A204.1 (cell line): ENCODE measurements around the gene ARHGAP4.

Experiments
- FAIRE-seq: peaks from 2 replicates; lab custom pipeline; 2012; peaks lifted over from hg19 to GRCh38; lab: Jason Lieb, UNC

ARHGAP4 gene

DNA sequence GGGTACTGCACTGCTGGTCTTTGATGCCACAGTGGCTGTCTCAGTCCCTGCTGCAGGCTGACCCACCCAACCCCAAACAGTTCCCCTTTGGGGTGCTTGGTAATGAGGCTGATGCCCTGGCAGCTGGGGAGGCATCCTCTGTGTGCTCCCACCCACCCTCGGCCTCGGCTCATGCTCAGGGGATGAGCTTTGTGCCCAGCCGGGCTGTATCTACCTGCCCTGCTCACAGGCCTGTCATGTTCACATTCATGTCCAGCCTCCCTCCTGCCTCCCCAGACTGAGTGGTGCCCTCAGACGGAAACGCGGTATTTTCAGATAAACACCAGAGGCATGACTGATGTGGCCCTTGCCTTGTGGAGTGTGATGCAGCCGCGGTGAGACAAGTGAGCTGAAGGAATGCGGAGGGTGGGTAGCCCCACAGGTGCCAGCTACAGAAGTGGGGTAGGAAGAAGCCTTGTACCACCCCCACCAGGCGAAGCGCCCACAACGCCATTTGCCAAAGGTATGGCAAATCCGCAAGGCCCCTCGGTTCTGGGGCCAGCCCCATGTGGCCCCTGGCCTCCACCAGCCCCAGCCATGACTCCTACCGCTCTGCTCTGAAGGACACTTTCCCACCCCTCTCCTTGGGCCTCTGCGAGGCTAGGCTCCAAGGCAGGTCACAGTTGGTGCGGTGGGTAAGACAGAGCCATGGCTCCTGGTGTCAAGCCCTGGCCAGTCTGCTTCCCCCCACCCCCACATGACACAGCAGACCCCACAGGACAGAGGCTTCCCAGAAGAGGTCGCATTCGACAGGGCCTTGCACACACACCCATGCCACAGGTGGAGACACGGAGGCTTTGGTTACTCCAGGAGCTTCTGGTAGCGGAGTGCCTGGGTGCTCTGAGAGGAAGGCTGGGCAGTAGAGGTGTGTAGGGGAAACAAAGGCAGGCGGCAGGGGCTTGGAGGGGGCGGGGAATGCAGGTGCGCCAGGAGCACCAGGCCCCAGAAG lies 20.2 kb upstream of the ARHGAP4 start:
- FAIRE-seq: no peak

DNA sequence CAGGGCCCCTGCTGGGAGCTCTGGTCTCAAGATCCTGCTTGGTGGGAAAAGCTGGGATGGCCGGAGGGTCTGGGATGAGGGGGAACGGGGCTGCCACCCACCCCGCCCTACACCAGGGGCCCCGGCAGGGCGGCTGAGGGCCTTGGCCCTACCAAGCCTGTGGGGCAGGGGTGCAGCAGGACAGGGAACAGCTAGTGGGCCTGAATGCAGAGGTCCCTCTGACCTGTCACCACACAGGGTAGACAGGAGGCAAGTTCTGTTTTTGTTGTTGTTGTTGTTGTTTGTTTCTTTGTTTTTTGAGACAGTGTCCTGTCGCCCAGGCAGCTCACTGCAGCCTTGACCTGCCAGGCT lies 18.7 kb upstream of the ARHGAP4 start:
- no peak for FAIRE-seq

DNA sequence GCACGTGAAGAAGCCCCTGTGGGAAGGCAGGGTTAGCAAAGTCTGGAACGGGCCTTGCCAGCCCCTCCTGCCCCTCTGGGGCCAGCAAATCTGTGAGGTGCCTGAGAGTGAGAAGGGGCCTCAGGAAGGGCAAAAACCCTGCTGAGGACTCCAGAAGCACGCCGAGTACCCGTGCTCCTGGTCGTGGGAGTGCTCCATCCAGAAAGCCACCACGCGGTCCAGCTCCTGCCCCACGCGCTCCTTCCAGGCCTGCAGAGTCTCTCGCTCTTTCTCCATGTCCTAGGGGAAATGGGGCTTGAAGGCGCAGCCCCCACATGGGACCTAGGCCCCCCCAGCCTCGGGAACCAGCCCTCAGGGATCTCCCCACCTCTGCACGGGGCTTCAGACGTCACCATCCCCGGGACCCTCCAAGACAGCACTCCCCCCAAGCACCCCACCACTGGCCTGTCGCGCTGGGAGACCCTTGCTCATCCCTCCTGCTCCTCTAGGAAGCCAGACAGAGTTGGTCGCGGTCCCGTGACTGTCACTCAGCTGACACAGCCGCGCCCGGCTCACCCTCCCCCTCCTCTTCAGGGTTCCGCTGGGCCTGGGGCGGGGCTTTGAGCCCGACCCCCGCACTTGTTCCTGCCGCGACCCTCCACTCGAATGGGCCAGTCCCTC lies 18.2 kb upstream of the ARHGAP4 start, which contains the start of gene RENBP:
TSS of gene RENBP (minus strand) at position 504 of the 660 bp plus-strand sequence. CDS start at position 471, 33 bp downstream.
- no peak for FAIRE-seq

DNA sequence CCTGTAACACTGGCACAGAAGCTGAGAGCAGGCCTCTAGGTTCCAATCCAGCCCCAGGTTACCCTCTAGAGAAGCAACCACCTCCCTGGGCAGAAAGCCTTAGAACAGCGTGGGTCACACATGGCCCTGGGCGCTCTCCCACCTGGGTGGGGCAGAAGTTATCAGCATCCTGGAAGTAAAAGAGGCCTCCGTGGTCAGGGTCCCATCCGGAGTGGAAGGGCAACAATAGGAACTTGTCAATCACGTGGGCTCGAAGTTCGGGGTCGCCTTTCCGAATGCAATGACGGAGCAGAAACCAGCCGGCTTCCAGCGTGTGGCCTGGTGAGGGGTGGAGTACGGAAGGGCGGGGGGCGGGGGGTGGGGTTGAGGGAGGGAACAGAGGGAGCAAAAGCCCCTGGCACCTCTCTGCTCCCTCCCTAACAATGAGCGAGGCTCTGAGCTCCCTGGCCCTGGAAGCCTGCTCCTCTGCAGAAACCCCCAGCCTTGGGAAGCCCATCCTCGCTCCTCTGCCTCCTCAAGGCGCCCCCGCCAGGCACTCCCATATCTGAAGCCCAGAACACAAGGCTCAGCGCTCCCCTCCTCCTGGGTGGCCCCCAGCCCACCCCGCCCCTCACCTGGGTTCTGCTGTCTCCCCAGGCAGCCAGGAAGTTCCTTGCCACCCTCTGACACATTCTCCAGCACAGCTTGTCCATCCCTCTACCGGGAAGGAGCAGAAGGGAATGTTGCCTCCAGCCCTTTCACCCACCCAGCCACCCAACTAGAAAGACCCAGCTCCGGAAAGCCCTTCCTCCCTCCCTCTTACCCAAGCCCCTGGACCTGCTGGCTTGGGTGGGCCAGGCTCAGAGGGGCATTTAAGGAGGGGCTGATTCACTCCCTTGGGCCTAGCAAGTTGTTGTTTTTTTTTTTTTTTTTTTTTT lies 15.5 kb upstream of the ARHGAP4 start:
- FAIRE-seq: no peak

DNA sequence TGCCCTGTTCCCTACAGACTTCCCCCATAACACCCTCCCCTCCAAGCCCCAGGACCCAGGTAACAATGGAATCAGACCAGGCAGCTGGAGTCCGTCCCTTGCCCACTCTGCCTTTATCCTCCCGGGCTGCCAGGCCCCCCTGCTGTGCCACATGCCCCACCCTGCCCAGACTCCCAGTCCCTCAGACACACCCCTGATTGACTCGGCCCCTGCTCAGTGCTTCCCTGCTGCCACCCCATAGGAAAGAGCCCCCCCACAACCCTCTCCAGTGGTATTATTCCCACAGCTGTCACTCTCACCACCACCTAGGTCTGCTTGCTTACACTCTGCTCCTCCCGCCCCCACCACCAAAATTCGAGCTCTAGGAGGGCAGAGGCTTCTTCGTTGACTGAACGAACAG lies 13.5 kb upstream of the ARHGAP4 start:
- FAIRE-seq: no peak

DNA sequence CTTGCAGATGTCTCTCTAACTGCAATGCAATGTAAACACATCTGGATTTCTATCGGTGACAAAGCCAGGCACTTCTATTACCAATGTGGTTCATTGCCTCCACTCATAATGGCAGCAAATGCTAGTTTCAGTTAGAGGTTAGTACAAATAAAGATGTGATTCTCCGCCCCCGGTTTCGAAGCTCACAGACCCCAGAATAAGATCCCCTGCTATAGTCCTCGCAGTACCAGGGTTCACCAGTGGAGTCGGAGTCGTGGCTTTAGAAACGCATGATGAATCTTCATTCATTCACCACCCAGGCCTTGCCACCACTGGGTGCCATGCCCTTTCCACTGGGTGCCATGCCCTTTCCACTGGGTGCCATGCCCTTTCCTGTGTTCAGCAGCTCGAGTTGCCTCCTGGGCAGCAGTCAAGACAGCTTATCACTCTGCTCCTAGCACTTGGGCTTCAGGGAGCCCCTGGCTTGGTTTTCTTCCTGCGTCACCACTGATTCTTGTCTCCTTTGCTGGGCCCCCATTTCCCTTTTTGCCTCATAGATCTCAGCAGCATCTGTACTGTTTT lies 12.2 kb upstream of the ARHGAP4 start:
- no peak for FAIRE-seq

DNA sequence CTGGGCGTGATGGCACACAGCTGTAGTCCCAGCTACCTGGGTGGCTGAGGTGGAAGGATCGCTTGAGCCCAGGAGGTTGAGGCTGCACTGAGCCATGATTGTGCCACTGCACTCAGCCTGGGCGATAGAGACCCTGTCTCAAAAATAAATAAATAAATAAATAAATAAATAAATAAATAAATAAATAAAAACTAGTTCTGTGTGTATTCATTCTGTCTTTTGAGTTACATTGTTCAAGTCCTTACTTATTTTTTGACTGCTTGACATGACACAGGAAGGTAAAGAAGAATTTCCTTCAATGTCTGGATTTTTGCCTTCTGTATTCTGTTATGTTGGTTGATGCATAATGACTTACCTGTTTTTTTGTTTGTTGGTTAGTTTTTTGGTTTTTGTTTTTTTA lies 11.0 kb upstream of the ARHGAP4 start:
- FAIRE-seq: no peak

DNA sequence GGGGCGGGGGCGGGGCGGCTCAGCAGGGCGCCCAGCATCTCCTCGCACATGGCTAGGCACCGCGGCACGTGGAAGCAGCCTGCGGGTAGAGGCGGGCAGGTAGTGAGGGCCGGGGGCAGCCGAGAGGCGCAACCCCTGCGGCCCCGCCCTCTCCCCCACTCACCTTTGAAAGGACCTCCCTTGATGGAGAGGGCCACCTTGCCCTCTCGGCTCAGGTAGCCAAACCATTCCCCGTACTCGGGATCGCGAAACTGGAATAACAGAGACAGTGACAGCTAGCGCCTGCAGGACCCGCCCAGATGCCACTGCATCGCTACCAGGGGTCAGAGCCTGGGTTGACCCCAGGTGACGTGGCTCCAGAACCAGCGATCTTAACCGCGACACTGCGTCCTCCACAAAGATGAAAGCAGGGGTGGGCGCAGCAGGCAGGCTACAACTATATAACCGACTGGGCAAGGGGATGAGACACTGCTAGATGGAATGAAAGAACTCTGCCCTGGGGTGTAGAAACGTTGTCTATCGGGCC lies 9.3 kb upstream of the ARHGAP4 start:
- no peak for FAIRE-seq

DNA sequence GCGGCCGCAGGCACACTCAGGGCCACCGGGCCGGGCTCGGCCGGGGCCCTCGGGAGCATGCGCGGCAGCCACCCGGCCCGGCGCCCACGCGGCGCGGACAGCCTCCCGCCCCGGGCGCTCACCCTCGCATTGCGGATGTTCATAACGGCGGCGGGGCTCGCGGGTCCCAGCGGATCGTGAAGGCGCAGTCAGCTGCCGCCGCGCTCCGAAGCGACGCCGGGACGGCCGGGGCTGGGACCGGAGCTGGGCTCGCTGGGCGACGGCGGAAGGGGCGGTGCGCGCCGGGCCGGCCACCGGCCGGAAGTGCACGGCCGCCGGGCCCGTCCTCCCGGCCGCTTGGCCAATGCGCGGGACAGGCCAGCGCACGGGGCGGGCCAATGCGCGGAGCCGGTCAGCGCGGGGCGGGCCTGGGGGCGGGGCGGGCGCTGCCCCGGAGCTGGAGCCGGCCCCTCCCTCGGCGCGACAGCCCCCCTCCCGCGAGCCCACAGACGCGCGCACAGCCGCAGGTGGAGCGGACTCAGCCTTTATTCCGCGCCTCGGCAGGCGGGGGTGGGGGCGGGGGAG lies 8.8 kb upstream of the ARHGAP4 start, which contains the start of gene NAA10:
TSS of gene NAA10 (minus strand) at position 276 of the 564 bp plus-strand sequence. CDS start at position 143, 133 bp downstream.
- FAIRE-seq: no peak

DNA sequence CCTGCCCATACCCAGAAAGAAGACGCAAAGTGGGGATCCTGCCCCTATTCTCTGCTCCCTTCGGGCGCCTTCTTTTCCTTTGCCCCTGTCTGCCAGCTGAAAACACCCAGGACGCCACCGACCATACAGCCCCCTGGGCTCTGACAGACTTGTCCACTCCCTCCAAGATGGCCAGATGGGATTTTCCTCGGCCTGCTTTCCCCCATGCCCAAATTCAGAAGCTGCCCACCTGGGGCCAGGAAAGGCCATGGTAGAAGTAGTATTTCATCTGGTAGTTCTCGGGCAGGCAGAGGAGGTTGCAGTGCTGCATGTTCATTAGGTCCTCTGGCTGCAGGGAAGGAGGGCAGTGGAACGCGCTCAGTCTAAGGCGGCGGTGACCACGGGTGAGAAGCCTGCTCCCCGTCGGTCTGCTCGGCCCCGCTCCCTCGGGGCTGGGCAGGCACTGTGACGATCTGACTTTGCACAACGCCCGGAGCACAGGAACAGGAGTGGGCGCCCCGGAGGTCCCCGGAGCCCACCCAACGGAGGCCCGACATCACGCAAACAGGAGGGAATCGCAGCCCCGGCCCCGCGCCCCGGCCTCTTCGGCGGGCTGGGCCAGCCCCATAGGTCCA lies 8.2 kb upstream of the ARHGAP4 start:
- no peak for FAIRE-seq

DNA sequence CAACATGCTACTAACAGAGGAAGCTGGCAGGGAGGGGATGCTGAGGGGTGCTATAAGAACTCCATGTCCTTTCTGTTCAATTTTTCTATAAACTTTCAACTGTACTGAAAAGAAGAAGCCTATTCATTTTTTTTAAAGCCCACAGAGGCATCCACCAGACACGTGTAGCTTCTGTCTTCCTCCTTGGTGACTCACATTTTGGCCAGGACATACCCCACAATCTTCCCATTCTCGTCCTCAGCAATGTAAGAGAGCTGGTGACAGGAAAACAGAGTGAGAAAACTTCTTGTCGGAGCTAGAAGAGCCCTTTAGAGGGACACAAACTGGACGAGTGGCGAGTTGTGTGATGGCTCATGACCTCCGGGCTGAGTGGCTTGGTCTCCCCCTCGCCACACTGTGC lies 7.7 kb upstream of the ARHGAP4 start:
- FAIRE-seq: no peak

DNA sequence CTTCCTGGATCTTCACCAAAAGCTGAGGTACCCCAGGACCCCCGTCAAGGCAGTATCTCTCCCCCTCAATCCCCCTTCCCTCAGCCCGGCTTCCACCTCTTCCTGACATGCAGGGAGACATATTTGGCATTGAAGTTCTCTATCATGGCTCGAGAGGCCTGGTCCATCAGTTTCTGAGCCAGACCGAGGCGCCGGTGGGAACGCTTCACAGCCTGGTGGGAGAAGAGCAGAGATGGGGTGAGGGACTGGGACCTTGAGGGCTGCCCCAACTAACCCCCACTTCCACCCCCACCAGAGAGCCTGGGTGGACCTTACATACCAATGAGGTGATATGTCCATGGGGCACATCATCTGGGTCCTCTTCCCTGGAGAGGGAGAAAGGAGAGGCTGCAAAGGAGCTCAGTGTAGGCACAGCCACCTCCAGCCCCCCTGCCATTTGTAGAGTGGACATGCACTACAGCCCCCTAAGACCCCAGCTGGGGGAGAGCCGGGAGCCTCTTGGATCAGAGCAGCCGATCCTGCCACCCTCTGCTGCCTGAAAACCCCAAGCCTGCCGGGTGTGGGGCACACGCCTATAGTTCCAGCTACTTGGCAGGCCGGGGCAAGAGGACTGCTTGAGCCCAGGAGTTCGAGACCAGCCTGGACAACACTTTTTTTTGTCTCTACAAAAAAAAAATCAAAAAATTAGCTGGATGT lies 6.3 kb upstream of the ARHGAP4 start:
- FAIRE-seq: no peak

DNA sequence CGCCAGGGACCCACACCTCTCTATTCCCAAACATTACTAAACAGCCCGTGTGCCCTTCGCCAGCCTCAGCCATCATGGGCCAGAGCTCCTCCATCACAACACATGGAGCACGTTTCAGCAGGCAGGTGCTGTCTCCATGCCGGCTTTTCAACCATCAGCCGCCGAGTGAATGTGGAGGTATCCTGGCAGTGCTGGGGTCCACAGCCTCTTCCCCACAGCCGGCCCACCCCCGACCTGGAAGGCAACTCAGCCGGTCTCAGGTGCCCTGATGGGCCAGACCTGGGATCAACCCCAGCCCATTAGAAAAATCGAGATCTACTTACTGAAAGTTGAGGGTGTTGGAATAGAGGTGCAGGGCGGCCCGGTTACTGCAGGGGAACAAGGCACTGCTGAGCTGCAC lies 5.7 kb upstream of the ARHGAP4 start:
- FAIRE-seq: no peak

DNA sequence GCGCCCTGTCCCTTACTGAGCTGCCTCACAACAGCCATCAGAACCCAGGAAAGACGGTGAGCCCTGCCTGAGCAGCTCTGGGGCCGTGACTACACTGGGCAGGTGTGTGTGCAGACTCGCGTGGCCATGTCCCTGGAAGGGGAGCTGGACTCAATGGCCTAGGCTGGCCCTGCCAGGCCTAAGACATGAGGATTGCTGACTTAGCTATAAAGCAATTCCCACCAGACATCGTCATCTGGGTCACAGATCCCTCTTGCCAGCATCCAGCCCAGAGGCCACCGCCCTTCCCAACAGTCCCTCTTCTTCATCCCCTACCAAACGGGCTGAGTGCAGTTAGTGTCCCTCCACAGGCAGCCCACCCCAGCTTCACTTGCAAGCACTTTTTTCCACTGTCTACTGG lies 5.1 kb upstream of the ARHGAP4 start:
- FAIRE-seq: no peak

DNA sequence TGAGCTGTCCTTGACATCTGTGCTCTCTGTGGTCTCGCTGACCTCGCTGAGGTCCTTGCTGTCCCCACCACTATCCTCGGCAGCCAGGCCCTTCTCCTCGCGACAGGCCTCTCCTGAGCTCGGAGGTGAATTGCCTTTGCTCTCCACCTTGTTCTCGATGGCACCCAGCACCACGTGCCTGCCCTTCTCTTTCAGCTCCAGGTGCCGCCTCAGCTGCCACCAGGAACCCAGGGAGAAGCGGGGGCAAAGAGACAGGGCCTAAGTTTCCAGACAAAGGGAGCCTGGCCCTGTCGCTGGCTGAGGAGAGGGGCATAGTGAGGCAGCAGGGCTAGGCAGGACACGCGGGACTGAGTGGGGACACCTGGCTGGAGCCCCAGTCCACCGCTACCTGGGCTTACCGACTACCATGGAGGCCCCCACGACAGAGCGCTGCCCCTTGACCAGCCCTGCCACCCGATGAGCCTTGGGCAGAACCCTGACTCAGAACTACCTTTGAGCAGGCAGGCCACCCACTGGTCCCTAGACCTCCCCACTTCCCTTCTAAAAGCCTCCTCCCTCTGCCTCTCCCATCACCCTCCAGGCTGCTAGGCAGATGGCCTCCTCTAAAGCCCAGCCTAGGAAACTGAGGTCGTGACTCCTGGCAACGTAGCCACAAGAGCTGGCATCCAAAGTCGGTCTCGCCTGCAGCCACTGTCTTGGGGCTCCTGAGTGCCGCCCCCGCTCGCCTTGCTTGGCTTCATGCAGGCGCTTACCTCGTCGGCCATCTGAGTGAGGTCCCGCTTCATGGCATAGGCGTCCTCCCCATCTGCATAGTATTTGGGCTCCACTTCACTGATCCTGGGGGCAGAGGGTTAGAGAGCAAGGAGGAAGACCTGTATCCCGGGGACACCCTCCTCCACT lies 4.2 kb upstream of the ARHGAP4 start:
- no peak for FAIRE-seq

DNA sequence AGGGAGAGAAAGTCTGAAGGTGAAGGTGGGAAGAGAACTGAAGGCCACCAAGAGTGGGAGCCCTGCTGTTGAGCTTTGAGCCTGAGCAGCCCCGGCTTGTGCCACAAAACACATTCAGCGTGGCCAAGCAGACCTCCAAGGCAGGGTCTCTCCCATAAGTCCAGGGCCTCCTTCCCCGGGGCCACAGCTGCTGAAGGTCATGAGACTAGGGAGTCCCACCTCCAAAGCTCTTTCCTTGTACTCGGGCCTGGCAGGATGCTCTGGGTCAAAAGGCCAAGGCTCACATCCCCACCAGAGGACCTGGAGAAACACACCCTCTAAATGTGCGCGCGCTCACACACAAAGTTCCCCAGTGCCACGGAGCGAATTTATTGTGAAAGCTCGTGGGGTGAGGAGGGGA lies 3.5 kb upstream of the ARHGAP4 start:
- FAIRE-seq: no peak

DNA sequence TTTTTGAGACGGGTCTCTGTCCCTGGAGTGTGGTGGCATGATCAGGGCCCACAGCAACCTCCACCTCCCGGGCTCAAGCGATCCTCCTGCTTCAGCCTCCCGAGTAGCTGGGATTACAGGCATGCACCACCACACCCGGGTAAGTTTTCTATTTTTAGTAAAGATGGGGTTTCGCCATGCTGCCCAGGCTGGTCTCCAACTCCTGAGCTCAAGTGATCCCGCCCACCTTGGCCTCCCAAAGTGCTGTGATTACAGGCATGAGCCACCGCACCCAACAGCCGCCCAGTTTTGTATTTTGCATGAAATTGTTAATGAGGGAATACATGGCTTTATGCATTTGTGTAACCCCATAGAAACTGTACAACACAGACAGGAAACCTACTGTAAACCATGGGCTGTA lies 2.8 kb upstream of the ARHGAP4 start:
- FAIRE-seq: no peak

DNA sequence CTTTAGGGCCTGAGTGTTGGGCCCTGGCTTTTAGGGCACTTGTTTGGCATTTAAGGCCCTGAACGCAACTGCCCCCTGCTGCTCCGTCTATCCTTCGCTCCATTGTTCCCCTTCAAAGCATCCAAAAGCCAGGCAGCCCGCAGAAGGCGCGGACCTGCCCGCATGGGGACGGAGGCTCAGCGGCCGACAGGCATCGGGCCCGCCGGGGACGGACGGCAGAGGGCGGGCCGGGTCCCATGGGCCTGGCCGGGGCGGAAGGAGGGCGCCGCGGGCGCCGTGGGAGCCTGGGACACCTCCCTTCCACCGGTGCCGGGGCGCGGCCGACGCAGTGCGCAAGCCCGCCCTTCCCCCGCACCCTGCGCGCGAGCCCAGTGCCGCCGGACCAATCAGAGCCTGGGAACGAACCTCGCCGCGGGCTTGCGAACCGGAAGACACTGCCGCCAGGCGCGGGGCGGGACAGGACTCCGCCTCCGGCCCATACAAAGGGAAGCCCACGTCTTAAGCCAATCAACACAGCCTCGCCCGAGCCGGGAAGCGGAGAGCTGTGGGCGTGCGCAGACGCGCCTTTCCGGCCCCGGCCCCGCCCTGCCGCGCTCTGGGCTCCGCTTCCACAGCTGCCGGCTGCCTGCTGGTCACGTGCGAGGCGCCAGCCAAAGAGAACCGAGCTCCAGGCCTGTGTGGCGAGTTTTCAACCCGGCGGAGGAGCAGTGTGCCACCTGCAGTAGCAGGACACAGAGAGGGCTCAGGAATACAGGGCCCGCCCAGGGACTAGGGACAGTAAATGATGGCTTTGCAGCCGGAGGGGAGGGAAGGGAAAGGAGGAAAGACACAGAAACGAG lies 2.1 kb upstream of the ARHGAP4 start:
- FAIRE-seq: peak; percentile 96

DNA sequence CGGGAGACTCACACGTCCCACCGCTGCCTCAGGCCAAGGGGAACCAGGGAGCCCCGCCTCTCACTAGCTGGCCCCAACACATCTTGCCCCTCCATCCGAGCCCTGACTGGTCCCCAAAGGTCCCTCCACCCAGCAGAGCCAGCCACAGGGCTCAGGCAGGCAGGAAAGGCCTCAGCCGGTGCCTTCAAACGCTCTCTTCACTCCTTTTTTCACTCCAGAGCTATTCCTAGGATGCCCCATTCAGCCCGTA lies 1.5 kb upstream of the ARHGAP4 start:
- no peak for FAIRE-seq
